Right renal pelvis (tissue), 4 donors: ENCODE measurements around the gene SPATS1. TPM values are rescaled to one million over a fixed set of nuclear protein-coding genes. Genes with fewer than 3 reads are reported as not detected.
A peak's percentile ranks its signal among the peaks of the same experiment; 100 is the strongest.
"Not testable (repeated sequence)": the region's sequence is repeated elsewhere in the genome, so short reads cannot be mapped to it uniquely, and the experiment has no call there.

Experiments used
- DNase-seq, 4 donors: peaks; one replicate each; pipeline ENCODE4 v3.0.0-alpha.2; 2013; ENCODE audit warnings: low read depth in 4 of 4, low spot score in 3 of 4, missing footprints in 1 of 4
- polyA plus RNA-seq, 4 donors: library from polyadenylated mRNA; unstranded; fragments of 120-200 nt; gene quantifications; one replicate each; pipeline ENCODE4 v1.2.1, GENCODE V29; 2013; ENCODE audit not compliant: insufficient read length in 4 of 4

SPATS1 gene
- polyA plus RNA-seq, 4 donors, result not detected

DNA sequence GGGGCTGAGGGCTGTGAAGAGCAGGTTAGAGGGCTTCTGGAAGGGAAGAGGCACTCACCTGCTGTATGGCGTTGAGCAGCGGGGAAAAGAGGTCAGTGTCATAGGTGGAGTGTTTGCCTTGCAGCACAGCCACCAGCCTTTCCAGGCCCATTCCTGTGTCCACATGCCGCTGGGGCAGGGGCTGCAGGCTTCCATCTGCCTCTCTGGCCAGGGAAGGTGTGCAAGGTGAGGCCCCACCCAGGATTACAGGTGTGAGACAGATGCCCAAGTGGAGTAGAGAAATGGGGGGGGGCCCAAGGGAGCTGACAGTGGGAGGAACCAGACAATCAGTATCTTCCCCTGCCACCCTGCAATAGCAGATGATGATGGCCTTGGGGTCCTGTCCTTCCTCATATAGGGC, 32.2 kb upstream of the SPATS1 start:
- no peak for DNase-seq

DNA sequence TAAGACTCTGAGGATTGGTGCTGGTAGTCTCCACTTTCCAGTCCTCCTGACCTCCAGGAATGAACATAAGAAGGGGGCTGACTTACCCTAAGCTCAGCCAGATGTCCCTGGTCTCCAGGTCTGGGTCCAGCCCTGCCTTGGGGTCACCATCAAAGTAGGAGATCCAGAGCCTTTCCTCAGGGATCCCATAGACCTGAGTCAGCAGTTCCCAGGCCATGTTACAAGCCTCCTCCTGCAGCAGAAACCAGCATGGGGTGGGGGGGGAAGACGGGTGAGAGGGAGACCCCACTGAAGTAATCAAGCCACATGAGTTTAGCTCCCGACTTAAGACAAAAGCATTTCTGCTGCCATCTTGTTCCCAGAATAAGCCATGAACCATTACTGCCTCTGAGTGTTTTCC, 31.1 kb upstream of the SPATS1 start:
- DNase-seq, result no peak

DNA sequence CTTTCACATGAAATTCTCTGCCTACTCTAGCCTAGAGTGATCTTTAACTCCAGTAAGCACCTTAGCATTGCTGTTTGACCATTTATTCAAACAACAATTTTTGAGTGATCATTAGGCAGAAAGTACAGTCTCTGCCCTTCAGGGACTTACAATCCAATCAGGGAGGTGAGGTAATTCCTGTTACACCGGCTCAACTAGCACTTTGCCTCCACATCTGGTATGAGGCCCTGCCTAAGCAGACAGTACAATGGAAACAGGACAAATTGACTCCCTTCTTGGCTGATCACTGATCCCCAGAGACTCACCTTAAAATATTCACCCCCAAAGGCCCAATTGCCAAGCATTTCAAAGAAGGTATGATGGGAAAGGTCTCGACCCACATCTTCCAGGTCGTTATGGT, 30.7 kb upstream of the SPATS1 start:
- no peak for DNase-seq

DNA sequence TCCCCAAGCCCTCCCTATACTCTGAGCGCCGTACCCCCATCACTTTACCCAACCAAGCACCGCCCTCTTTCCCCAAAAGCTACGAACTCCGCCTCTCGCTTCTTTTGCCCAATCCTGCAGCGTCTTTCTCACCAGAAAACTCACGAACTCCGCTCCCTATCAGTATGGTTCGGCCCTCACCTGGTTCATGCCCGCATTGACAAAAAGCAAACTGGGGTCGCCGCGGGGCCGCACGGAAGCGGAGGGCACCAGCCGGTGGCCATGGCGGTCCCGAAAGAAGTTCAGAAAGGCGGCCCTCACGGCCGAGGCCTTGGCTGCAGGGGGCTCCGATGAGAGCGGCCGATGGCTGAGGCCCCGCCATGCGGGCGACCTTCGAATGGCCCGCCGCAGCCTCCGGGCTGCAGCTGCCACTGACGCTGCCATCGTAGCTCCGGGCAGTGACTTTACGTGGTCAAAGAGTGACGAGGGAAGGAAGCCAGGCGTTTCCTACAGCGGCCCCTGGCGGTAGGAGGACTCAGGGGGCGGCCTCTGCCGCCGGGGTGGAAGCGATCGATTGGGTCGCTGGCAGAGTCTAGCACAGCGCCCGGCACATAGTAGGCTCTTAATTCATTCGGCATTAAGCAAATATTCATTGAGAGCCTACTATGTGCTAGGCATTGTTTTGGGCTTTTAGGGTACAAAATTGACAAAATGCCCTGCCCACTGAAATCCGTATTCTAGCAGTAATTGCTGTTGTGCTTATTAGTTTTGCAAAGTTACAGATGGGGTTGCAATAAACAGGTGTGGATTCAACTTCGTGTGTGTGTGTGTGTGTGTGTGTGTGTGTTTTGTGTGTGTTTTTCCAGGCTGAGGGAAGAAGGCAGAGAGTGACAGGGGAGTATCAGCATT, 29.3 kb upstream of the SPATS1 start, which contains the start of gene AARS2:
TSS of gene AARS2 (minus strand) at position 447 of the 888 bp plus-strand sequence. CDS start at position 423, 24 bp downstream.
- DNase-seq, result peak; percentile 65 to 82 (median 70)

DNA sequence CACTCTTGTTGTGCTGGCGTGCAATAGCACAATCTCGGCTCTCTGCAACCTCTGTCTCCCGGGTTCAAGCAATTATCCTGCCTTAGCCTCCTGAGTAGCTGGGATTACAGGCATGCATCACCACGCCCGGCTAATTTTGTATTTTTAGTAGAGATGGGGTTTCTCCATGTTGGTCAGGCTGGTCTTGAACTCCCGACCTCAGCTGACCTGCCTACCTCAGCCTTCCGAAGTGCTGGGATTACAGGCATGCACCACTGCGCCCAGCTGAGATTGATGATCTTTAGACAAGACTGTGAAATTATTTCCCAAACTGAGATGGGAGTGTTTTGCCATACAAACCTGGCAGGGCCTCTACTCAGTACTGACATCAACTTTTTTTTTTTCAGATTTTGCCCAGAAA, 27.8 kb upstream of the SPATS1 start:
- DNase-seq, result not testable (repeated sequence)

DNA sequence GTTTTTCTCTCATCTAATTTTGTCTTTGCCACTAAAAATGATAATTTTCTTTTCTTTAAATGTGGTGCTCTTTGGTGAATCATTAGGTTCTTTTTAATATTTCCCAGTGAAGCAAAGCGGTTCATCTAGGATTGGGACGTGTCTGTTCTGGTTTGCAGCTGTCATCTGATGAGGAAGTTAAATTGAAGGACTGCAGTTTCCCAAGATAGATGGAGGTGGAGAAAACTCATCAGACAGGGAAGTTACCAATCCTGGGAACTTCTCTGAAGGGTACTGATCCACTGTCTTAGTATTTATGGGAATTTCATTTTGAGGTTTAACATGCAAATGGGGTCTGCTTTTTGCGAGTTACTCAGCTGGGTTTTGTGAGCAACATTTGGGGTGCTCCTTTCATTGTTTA, 26.9 kb upstream of the SPATS1 start:
- no peak for DNase-seq

DNA sequence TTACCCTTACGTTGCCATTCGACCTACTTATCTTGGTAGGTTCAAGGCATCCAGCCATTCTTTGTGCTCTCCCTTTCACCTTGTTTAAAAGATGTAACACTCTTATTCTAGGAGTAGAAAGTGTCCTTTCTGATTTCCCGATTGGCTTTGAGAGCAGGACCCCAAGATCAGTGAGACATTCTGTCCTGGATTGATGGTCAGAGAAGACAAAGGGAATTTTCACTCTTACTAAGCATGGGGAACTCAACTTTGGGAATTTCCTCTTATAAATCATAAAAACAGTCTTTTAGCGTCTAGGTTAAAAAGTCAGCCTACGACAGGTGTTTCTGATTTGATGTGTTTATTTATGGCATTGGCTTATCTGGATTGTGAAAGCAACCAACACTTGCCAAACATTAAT, 26.5 kb upstream of the SPATS1 start:
- DNase-seq, result no peak

DNA sequence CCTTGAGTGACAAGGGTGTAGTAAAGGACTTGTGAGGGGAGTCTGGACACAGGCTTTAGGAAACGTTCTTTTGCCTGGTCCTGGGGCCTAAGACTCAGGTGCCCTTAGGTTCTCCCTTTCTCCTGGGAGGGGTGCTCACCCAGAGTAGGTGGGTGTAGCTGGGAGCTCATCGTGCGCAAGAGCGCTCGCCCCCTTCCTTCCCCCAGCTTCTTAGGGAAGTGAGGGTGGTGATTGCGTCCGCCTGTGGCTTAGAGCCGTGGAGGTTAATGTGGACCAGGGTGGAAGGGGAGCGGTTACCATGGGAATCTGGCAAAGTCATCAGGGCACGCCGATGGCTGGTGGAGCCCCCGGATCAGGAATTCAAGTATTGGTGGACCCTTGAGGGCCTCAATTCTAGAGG, 26.0 kb upstream of the SPATS1 start:
- no peak for DNase-seq

DNA sequence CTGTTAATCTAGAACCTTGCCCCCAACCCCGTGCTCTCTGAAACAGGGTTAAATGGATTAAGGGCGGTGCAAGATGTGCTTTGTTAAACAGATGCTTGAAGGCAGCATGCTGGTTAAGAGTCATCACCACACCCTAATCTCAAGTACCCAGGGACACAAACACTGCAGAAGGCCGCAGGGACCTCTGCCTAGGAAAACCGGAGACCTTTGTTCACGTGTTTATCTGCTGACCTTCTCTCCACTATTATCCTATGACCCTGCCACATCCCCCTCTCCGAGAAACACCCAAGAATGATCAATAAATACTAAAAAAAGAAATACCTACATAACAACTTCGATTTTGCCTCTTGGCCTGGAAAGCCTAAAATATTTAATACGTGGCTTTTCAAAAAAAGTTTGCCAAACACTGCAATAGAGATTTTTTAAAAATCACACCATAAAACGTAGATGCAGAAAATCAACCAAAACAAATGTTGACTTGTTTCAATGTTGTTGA, 25.3 kb upstream of the SPATS1 start:
- not testable (repeated sequence) for DNase-seq

DNA sequence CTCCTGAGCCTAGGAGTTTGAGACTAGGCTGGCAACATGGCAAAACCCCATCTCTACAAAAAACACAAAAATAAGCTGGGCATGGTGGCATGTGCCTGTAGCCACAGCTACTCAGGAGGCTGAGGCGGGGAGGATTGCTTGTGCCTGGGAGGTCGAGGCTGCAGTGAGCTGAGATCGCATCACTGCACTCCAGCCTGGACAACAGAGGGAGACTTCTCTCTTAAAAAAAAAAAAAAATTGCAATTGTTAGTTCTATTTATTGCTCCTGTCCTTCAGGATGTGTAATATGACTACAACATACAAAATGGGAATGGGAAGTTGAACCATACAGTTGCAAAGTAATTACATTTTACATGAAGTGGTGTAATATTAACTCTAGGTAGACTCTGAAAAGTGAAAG, 21.2 kb upstream of the SPATS1 start:
- DNase-seq, result no peak

DNA sequence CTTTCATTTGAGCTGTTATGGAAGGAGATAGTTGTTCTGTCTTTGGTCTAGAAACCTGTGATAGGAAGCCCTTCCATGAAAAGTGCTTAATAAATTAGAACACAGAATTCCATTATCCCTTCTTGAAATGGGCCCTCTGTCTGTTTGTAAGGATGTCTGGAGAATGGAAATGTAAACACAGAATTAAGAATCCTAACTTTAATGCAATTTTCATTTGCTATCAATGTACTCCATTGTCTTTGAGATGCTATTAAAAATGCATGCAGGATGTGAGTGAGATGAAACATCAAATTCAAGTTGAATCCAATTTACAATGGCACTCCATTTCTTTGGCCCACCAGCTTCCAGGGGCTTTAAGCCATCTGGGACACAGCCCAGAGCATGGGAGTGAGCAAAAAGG, 15.4 kb upstream of the SPATS1 start:
- no peak for DNase-seq

DNA sequence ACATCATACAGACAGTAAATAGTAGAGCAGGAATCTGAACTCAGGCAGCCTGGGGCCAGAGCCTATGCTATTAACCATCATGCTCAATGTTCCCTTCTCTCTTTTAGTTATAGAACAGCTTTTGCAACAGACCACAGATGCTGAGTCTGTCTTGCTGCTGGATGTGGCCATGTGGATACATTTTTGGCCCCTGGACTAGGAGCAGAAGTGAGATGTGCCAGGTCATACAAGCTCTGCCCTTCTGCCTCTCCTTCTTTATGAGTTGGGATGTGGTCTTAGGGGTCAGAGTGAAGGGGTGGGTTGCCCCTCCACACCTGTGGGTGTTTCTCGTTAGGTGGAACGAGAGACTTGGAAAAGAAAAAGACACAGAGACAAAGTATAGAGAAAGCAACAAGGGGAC, 14.7 kb upstream of the SPATS1 start:
- no peak for DNase-seq

DNA sequence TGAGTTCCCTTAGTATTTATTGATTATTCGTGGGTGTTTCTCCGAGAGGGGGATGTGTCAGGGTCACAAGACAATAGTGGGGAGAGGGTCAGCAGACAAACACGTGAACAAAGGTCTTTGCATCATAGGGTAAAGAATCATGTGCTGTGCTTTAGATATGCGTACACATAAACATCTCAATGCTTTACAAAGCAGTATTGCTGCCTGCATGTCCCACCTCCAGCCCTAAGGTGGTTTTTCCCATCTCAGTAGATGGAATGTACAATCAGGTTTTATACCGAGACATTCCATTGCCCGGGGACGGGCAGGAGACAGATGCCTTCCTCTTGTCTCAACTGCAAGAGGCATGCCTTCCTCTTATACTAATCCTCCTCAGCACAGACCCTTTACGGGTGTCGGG, 14.2 kb upstream of the SPATS1 start:
- DNase-seq, result not testable (repeated sequence)

DNA sequence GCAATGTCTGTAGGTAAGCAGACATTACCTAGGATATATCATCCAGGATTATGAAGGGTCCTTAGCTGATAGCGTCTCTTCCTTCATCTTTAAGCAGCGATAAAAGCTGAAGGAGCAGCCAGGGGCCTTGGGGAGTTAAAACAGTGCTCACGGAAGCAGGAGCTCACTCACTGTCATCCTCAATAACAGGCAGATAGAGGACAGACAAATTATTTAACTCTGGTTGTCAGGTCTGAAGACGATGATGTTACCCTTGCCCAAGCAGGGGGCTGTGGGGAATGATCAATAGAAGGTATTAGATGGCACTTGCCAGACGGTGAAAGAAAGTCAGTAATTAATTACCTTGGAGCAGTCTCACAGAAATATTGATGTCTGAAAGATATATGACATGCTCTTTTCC, 12.6 kb upstream of the SPATS1 start:
- no peak for DNase-seq

DNA sequence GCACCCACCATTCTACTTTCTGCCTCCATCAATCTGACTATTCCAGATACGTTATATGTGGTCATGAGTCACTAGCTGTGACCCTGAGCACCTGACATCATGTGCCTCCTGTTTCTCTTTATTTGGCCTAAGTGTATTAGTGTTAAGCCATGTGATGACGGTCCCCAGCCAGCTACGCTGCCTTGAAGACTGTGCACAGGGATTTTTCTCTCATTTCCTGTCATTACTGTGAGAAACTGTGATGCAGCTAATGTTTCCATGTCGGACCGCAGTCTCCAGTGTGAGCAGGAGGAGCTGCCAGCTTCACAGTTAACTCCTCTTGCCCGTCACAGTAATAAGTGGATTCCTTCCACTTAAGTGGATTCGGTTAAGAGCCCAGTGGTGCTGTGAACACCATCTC, 9.9 kb upstream of the SPATS1 start:
- no peak for DNase-seq

DNA sequence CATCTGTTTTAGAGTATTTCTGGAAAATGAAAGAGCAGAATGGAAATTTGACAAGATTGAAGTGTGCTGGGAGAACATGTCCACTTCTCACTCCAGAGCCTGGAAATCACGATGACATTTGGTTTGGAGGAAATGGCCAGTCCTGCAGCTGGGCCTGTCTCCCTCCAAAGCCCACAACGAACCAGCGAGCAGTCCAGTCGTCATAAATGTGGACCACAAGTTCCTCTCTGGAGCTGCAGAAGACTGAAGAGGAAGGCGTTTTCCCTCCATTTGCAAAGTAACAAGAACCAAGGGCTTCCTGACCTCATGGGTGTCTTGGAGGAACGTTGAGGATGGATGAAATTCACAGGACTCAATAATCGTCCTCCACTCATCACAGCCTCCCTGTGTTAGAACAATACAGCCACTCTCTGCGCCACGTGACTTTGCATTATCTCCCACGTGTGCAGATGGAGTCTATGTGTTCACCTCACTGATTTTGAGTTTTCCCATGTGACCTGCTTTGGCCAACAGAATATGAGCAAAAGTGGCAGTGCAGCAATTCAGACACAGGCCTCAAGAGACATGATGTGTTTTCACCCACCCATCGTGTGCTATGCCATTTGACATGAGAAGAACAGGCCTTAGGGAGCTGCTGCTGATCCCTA, 9.1 kb upstream of the SPATS1 start:
- DNase-seq, result no peak

DNA sequence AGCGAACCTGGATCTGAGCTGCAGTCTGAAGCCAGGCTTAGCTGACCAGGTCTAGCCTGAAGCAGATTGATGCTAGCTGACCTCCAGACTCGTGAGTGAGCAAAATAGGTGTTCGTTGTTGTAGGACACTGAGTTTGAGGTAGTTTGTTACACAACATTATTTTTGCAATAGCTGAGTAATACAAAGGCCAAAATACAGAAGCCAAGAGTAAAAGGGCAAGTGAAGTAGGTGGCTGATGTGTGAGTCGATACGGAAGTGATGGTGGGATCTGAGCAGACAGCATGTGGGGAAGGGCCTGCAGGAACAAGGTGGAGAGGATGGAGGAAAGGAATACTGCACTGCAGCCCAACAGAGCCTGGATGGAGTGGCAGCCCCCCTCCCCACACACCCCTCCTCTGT, 8.5 kb upstream of the SPATS1 start:
- DNase-seq, result no peak

DNA sequence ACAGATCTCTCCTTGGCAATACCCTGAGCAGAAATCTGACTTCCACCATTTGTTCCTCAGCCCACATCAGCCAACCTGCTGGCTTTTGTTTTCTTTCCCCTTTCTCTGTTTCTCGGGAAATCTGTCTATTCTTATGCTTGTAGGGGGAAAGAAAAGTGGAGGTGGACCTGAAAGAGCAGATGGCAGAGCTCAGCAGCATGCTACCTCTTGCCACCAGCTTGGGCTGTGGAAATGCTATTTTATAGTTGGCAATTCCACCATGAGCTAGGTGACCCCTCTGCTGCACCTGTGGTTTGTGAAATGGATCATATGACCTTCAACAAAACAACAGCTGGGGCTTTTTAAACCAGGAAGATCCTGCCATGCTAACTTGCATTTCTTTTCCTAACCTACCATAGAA, 6.8 kb upstream of the SPATS1 start:
- DNase-seq, result no peak

DNA sequence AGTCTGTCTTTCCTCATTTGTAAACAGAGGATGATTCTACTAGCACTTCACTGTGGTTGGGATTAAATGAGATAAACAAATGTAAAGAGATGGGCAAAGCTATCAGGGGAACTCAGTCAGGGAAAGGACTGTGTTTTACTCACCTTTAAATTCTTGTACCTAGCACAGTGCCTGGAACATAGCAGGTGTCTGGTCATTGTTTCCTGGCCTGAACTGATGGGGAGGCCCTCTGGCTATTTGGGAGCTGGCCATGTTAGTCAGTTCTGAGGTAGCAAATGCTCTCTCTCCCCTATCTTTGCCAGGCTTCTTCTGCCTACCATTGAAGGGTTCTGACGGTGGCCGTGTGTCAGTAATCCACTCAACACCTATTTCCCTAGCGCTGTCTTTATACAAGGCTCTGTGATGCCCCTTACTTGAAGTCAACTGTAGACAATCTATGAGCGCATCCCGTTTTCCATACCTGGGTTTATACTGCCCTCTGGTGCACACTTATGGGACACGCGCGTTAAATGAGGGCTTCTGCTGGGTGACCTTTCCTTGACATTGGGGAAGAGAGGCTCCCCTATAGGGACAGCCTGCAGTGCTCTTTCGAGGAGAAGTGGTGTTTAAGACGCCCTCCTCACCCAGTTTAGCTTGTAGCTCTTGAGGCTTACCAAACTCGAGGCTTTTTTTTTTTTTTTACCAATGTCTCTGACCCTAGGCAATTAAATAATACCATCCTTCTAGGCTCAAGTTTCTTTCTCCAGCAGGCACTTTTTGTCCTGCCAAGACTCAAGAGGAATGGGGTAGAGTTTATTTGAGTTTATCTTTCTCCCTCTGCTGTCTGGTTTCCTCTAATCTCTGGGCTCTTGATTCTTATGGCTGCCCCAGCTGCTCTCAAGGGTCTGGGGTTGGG, 4.0 kb upstream of the SPATS1 start:
- peak in 2 of 4 donors; percentile 45 to 47 for DNase-seq

DNA sequence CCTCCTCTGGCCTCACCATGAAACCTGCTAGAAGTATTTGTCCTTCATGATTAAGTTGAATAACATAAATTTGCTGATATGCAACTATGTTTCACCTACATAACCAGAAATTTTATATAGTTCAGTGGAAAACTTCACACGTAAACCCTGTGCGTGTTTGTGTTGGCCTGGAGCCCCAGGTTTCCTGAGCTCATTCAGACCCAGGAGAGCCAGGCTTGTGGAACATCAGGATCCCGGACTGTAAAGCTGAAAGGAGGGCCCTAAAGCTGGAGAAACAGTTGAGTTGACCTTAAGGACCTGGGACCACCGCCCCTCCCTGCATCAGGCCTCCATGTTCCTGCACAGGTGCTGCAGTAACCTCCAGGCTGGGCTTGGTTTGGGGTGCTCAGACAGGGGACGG, 3.1 kb upstream of the SPATS1 start:
- no peak for DNase-seq
